NCI-H748 (cell line): Measurements from ENCODE around the gene GYPE.
"Not testable (repeated sequence)": the region's sequence is repeated elsewhere in the genome, so short reads cannot be mapped to it uniquely, and the experiment has no call there.

Source experiments
- DNase-seq: peaks from one replicate; lab custom pipeline; 2025; ENCODE audit not compliant: unreplicated experiment; lab: John Stamatoyannopoulos, UW

Gene GYPE

GRCh38 chr4:143905440-143905839, at the start of gene GYPE:
TSS of gene GYPE (minus strand) at chr4:143905559. CDS start at chr4:143905507, 52 bp downstream.
- DNase-seq = not testable (repeated sequence)

GRCh38 chr4:143951458-143951972, 46.2 kb upstream of the GYPE start:
- not testable (repeated sequence) for DNase-seq

- not testable (repeated sequence) for DNase-seq
Measured at GRCh38 chr4:143950967-143951366, 45.6 kb upstream of the GYPE start.

- not testable (repeated sequence) for DNase-seq
Measured at GRCh38 chr4:143950185-143950584, 44.8 kb upstream of the GYPE start.

- DNase-seq = not testable (repeated sequence)
Measured at GRCh38 chr4:143947493-143947892, 42.1 kb upstream of the GYPE start.

GRCh38 chr4:143940708-143941107, 35.3 kb upstream of the GYPE start:
- not testable (repeated sequence) for DNase-seq

GRCh38 chr4:143939528-143939927, 34.2 kb upstream of the GYPE start:
- no peak for DNase-seq

GRCh38 chr4:143938890-143939289, 33.5 kb upstream of the GYPE start:
- not testable (repeated sequence) for DNase-seq

GRCh38 chr4:143921181-143921580, 15.8 kb upstream of the GYPE start:
- no peak for DNase-seq

- not testable (repeated sequence) for DNase-seq
Measured at GRCh38 chr4:143916485-143916884, 11.1 kb upstream of the GYPE start.

- DNase-seq = not testable (repeated sequence)
Measured at GRCh38 chr4:143912478-143912877, 7.1 kb upstream of the GYPE start.

GRCh38 chr4:143911528-143912417, 6.4 kb upstream of the GYPE start:
- DNase-seq = not testable (repeated sequence)

GRCh38 chr4:143910906-143911305, 5.5 kb upstream of the GYPE start:
- DNase-seq = not testable (repeated sequence)

- DNase-seq = peak; percentile 22
Measured at GRCh38 chr4:143907811-143908210, 2.5 kb upstream of the GYPE start.

GRCh38 chr4:143904431-143904830, 928 bp downstream of the GYPE start:
- DNase-seq = not testable (repeated sequence)

- not testable (repeated sequence) for DNase-seq
Measured at GRCh38 chr4:143890323-143890722, 15.0 kb downstream of the GYPE start.

- not testable (repeated sequence) for DNase-seq
Measured at GRCh38 chr4:143888189-143888588, 17.2 kb downstream of the GYPE start.

- DNase-seq = not testable (repeated sequence)
Measured at GRCh38 chr4:143884965-143885364, 20.4 kb downstream of the GYPE start.

GRCh38 chr4:143883529-143883928, 21.8 kb downstream of the GYPE start:
- DNase-seq = no peak

- DNase-seq = no peak
Measured at GRCh38 chr4:143882892-143883291, 22.5 kb downstream of the GYPE start.

GRCh38 chr4:143879561-143879960, 25.8 kb downstream of the GYPE start:
- DNase-seq = not testable (repeated sequence)

- DNase-seq = not testable (repeated sequence)
Measured at GRCh38 chr4:143875357-143875756, 30.0 kb downstream of the GYPE start.
